Smooth muscle cell (in vitro differentiated cells): Measurements from ENCODE around the gene VPS52. TPM values are rescaled to one million over a fixed set of nuclear protein-coding genes. Genes with fewer than 3 reads are reported as not detected.

Source experiments
- DNase-seq: peaks from one replicate; lab custom pipeline; 2025; ENCODE audit not compliant: unreplicated experiment; lab: John Stamatoyannopoulos, UW
- H2AFZ ChIP-seq: fragments of 200-600 bp; sonication (generic); 2 replicates; pipeline ENCODE4 v1.6.0; 2016; ENCODE audit warnings: antibody characterized with exemption, low read depth, mild to moderate bottlenecking
- H3F3A ChIP-seq: fragments of 200-600 bp; sonication (generic); 2 replicates; pipeline ENCODE4 v1.6.0; 2017; ENCODE audit warnings: antibody characterized with exemption, low read depth
- H3K27ac ChIP-seq: fragments of 200-600 bp; sonication (generic); 2 replicates; pipeline ENCODE4 v1.5.1; 2016; ENCODE audit warnings: low read depth, mild to moderate bottlenecking
- H3K27me3 ChIP-seq: fragments of 200-600 bp; sonication (generic); 2 replicates; pipeline ENCODE4 v1.6.1; 2016; ENCODE audit warnings: low read depth, mild to moderate bottlenecking
- H3K36me3 ChIP-seq: fragments of 200-600 bp; sonication (generic); 2 replicates; pipeline ENCODE4 v1.5.1; 2016; ENCODE audit warnings: low read depth
- H3K4me1 ChIP-seq: fragments of 200-600 bp; sonication (generic); 2 replicates; pipeline ENCODE4 v1.5.1; 2016; ENCODE audit warnings: low read depth
- H3K4me2 ChIP-seq: fragments of 200-600 bp; sonication (generic); 2 replicates; pipeline ENCODE4 v1.6.0; 2016; ENCODE audit warnings: mild to moderate bottlenecking
- H3K4me3 ChIP-seq: fragments of 200-600 bp; sonication (generic); 2 replicates; pipeline ENCODE4 v1.5.1; 2016; ENCODE audit warnings: mild to moderate bottlenecking
- H3K79me2 ChIP-seq: fragments of 200-600 bp; sonication (generic); 2 replicates; pipeline ENCODE4 v1.6.0; 2016; ENCODE audit warnings: low read depth, mild to moderate bottlenecking
- H3K9ac ChIP-seq: fragments of 200-600 bp; sonication (generic); 2 replicates; pipeline ENCODE4 v1.6.0; 2016; ENCODE audit warnings: low read depth
- H3K9me3 ChIP-seq: fragments of 200-600 bp; sonication (generic); replicated peaks from 2 replicates; pipeline ENCODE4 v1.5.1; 2016; ENCODE audit warnings: low read depth
- H4K20me1 ChIP-seq: fragments of 200-600 bp; sonication (generic); 2 replicates; pipeline ENCODE4 v1.6.0; 2016; ENCODE audit warnings: low read depth
- WGBS: methylation state at CpG from one replicate; pipeline ENCODE4 v1.1.7; 2016; ENCODE audit warnings: low lambda C conversion rate; 5-methylcytosine and 5-hydroxymethylcytosine counted together
- polyA plus RNA-seq: library from polyadenylated mRNA; unstranded; fragments of >200 nt; fragmentation: Nextera tagmentation; extraction: Ambion mirVana; gene quantifications from 2 replicates; pipeline ENCODE4 v1.2.1, GENCODE V29; 2016
- total RNA-seq: library from RNA; depleted of rRNA; stranded (reverse); fragments of >200 nt; gene quantifications from 2 replicates; pipeline ENCODE4 v1.2.3, GENCODE V29; 2014
- TF ChIP-seq, protein P1 (sequence below): fragments of 200-600 bp; sonication (generic); IDR thresholded peaks from 2 replicates; pipeline ENCODE4 v1.5.1; 2017; ENCODE audit warnings: borderline replicate concordance, mild to moderate bottlenecking, antibody characterized with exemption; ENCODE audit not compliant: insufficient read depth, poor library complexity, severe bottlenecking

Gene VPS52
- total and polyA plus RNA-seq, 2 experiments from 2014 or later: 22.6 to 34.7 TPM

DNA sequence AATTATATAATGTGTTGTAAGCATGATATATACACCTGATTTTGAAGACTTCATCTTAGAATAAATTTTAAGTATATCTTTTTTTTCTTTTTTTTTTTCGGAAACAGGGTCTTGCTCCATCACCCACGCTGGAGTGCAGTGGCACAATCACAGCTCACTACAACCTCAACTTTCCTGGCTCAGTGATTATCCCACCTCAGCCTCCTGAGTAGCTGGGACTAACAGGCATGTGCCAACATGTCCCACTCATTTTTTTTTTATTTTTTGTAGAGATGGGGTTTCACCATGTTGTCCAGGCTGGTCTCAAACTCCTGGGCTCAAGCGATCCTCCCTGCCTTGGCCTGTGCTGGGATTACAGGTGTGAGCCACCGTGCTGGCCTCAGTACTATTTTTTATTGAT lies 17.1 kb downstream of the VPS52 start:
- TF ChIP-seq, protein P1, sequence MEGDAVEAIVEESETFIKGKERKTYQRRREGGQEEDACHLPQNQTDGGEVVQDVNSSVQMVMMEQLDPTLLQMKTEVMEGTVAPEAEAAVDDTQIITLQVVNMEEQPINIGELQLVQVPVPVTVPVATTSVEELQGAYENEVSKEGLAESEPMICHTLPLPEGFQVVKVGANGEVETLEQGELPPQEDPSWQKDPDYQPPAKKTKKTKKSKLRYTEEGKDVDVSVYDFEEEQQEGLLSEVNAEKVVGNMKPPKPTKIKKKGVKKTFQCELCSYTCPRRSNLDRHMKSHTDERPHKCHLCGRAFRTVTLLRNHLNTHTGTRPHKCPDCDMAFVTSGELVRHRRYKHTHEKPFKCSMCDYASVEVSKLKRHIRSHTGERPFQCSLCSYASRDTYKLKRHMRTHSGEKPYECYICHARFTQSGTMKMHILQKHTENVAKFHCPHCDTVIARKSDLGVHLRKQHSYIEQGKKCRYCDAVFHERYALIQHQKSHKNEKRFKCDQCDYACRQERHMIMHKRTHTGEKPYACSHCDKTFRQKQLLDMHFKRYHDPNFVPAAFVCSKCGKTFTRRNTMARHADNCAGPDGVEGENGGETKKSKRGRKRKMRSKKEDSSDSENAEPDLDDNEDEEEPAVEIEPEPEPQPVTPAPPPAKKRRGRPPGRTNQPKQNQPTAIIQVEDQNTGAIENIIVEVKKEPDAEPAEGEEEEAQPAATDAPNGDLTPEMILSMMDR: no peak

DNA sequence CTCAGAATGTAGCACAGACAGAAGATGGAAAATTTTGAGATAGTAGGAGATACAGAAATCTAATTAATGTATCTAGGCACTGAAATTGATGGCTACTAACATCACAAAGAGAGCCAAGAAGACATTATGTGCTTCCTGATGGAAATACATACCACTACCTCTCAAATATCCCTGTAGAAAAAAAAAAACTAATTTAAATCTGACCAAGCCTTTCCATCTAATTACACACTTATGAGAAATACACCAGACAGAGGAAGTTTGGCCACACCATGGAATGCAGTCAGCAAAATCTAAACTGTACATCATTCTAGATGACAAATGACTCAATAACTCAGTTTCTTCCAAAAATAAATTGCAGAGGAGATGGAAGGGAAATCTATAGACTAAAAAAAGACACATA lies 18.9 kb downstream of the VPS52 start:
- no peak overlapping the region for H3K4me3 ChIP-seq
- no peaks in the 10 kb centered on the region for H3F3A ChIP-seq
- no peak overlapping the region for H3K9ac ChIP-seq
- no peaks in the 10 kb centered on the region for H3K79me2 ChIP-seq
- no peaks in the 10 kb centered on the region for H3K36me3 ChIP-seq
- no peaks in the 10 kb centered on the region for H3K9me3 ChIP-seq
- H3K4me1 ChIP-seq: peaks cover 15% of the 10 kb centered on the region
- H2AFZ ChIP-seq: no peak overlapping the region
- H3K4me2 ChIP-seq: no peak overlapping the region
- no peaks in the 10 kb centered on the region for H3K27me3 ChIP-seq
- H3K27ac ChIP-seq: no peak overlapping the region
- no peaks in the 10 kb centered on the region for H4K20me1 ChIP-seq
- DNase-seq: no peak
- TF ChIP-seq, protein P1: no peak

More for the DNA sequence above, 17.1 kb downstream of the VPS52 start:
- no peaks in the 10 kb centered on the region for H3F3A ChIP-seq
- peaks cover 9% of the 10 kb centered on the region for H3K4me1 ChIP-seq
- WGBS: 88% methylated on average over 4 of the region's 4 CpGs
- no peaks in the 10 kb centered on the region for H4K20me1 ChIP-seq
- H3K79me2 ChIP-seq: no peaks in the 10 kb centered on the region
- no peaks in the 10 kb centered on the region for H3K9me3 ChIP-seq
- H3K27me3 ChIP-seq: no peaks in the 10 kb centered on the region
- H3K4me3 ChIP-seq: no peak overlapping the region
- no peak overlapping the region for H3K9ac ChIP-seq
- H3K27ac ChIP-seq: no peak overlapping the region
- no peak for DNase-seq
- H3K36me3 ChIP-seq: no peaks in the 10 kb centered on the region
- H3K4me2 ChIP-seq: no peak overlapping the region
- no peak overlapping the region for H2AFZ ChIP-seq

DNA sequence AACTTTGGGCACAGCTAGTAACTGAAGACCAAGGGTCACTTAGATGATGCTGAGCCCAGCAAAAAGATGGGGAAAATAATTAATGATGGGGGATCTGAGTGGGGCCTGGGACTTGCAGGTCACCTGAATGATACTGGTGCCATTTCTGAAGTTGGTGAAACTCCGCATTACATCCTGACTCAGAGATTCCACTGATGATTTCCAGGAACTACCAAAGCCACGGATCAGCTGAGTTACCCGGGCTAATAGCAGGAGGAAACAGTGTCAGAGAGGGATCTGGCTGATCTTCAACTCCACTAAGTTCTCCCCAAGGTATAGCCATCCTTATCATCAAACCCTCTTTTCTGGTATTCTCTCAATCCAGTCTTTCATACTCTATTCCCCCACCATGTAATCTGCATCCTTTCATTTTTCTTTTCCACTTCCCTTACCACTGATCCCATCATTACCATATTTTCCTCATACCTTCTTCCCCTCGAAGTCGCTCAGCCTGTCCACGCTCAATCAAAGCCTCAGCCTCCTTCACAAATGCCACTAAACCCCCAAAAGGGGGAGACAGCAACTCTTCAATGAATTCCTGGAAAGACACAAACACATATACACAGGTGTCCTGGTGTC lies 20.2 kb downstream of the VPS52 start:
- no peak overlapping the region for H3K9ac ChIP-seq
- DNase-seq: no peak
- H3K36me3 ChIP-seq: no peaks in the 10 kb centered on the region
- WGBS: 90% methylated on average over 6 of the region's 6 CpGs
- no peaks in the 10 kb centered on the region for H4K20me1 ChIP-seq
- no peaks in the 10 kb centered on the region for H3K9me3 ChIP-seq
- H3F3A ChIP-seq: no peaks in the 10 kb centered on the region
- H3K4me3 ChIP-seq: no peak overlapping the region
- H3K27ac ChIP-seq: no peak overlapping the region
- no peaks in the 10 kb centered on the region for H3K79me2 ChIP-seq
- no peak overlapping the region for H2AFZ ChIP-seq
- H3K4me1 ChIP-seq: peaks cover 15% of the 10 kb centered on the region
- TF ChIP-seq, protein P1: no peak
- H3K27me3 ChIP-seq: no peaks in the 10 kb centered on the region
- H3K4me2 ChIP-seq: no peak overlapping the region

DNA sequence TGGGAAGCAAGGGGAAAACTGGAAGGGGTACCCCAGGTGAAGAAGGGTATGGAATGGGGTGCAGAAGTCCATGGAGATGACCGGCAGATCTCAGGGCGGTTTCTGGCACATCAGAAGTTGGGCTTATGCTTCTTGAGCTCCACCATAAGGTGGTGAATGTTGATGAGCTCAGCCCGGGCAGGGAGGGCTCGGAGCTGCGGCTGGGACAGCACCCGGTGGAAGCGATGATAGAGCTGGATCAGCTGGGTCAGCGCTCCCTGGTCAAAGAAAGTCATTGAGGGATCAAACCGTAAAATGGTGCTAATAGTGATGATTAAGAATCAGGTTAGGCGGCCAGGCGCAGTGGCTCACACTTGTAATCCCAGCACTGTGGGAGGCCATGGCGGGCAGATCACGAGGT lies 20.9 kb downstream of the VPS52 start:
- H3K9ac ChIP-seq: no peak overlapping the region
- peak overlapping the region; percentile 73 for H3K27ac ChIP-seq
- H2AFZ ChIP-seq: no peak overlapping the region
- H3K79me2 ChIP-seq: no peaks in the 10 kb centered on the region
- no peak overlapping the region for H3K4me2 ChIP-seq
- peaks cover 15% of the 10 kb centered on the region for H3K4me1 ChIP-seq
- no peak overlapping the region for H3K4me3 ChIP-seq
- no peaks in the 10 kb centered on the region for H3F3A ChIP-seq
- H3K9me3 ChIP-seq: no peaks in the 10 kb centered on the region
- DNase-seq: no peak
- H3K36me3 ChIP-seq: no peaks in the 10 kb centered on the region
- TF ChIP-seq, protein P1: no peak
- WGBS: 95% methylated on average over 13 of the region's 13 CpGs
- H4K20me1 ChIP-seq: no peaks in the 10 kb centered on the region
- H3K27me3 ChIP-seq: no peaks in the 10 kb centered on the region
